GM12864 (cell line): ENCODE results near the gene E2F4.

Experiments
- DNase-seq: peaks from one replicate; pipeline ENCODE4 v3.0.0-alpha.2; 2011; ENCODE audit warnings: low read depth
- H3K4me3 ChIP-seq: 2 replicates; pipeline ENCODE4 v1.5.1; 2011; ENCODE audit warnings: mild to moderate bottlenecking, low read depth, low read length, control low read depth
- CTCF ChIP-seq: IDR thresholded peaks from 2 replicates; pipeline ENCODE4 v1.5.1; 2011; ENCODE audit warnings: low read depth, mild to moderate bottlenecking, moderate library complexity, low read length, control low read depth, inconsistent platforms; ENCODE audit errors: missing control alignments

Gene E2F4

GRCh38 chr16:67199011-67199807 is 7.3 kb downstream of the E2F4 start, which contains the start of gene ELMO3:
Gene ELMO3, plus strand, starts transcription at chr16:67199131. Its CDS starts 196 bp downstream, at chr16:67199327.
- no peak for DNase-seq
- H3K4me3 ChIP-seq: no peak within 1 kb of the TSS
- no peak for TF ChIP-seq CTCF

GRCh38 chr16:67199808-67200198 is 7.8 kb downstream of the E2F4 start:
- H3K4me3 ChIP-seq: no peak overlapping the region
- DNase-seq: no peak
- TF ChIP-seq CTCF: no peak

GRCh38 chr16:67200491-67200890 is 8.5 kb downstream of the E2F4 start:
- DNase-seq: no peak
- H3K4me3 ChIP-seq: no peak overlapping the region

GRCh38 chr16:67201411-67202345 is 9.7 kb downstream of the E2F4 start:
- no peak for DNase-seq
- H3K4me3 ChIP-seq: no peak overlapping the region
- no peak for TF ChIP-seq CTCF

More at GRCh38 chr16:67200491-67200890, 8.5 kb downstream of the E2F4 start:
- TF ChIP-seq CTCF: no peak

GRCh38 chr16:67202426-67202825 is 10.5 kb downstream of the E2F4 start:
- no peak for TF ChIP-seq CTCF
- no peak overlapping the region for H3K4me3 ChIP-seq

GRCh38 chr16:67202956-67203493 is 11.1 kb downstream of the E2F4 start:
- no peak for TF ChIP-seq CTCF
- no peak for DNase-seq

More at GRCh38 chr16:67202426-67202825, 10.5 kb downstream of the E2F4 start:
- no peak for DNase-seq

More at GRCh38 chr16:67202956-67203493, 11.1 kb downstream of the E2F4 start:
- H3K4me3 ChIP-seq: no peak overlapping the region
